ENCODE measurements around the gene MAPK8IP2.

MAPK8IP2 gene

GRCh38 chr22:50600538-50600937, at the start of gene MAPK8IP2:
MAPK8IP2 (plus strand) TSS chr22:50600793; CDS start chr22:50600819, 26 bp downstream.
- DNase-seq (ENCODE audit: low read depth in 2 of 2): no peak

- no peak for DNase-seq (ENCODE audit: low read depth in 2 of 2)
These were observed 49.3 kb upstream of the MAPK8IP2 start for GRCh38 chr22:50551160-50551752.

DNA sequence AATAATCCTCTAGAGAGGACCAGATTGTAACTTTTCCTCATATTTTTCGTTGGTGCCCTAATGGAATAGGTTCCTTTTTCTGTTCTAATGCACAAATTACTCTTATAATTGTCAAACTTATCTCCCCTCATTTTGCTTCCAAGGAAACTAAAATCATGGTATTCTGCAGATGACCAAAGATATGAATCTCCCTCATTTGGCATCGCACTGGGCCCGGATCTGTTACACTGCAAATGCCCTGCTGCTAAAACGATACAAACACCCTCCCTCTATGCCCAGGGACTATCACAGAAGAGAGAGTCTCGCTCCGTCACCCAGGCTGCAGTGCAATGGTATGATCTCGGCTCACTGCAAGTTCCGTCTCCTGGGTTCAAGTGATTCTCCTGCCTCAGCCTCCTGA, 47.3 kb upstream of the MAPK8IP2 start:
- no peak for DNase-seq (ENCODE audit: low read depth in 2 of 2)

DNA sequence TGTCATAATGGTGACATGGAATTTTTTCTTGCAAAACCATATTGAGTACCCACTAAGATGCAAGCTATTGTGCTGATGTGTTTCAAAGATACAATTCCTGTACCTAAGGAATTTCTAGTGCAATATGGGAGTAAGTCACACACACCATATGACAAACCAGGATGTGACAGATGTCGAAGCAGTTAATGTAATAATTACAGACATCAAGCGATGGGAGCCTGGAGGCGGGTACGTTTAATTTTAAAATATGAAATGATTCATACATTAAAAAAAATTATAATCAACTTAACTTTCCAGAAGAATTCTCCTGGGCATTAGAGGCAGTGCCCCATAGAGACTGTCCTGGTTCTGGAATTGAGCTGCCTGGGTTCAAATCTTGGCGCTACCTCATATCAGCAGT, 43.9 kb upstream of the MAPK8IP2 start:
- no peak for DNase-seq (ENCODE audit: low read depth in 2 of 2)

DNA sequence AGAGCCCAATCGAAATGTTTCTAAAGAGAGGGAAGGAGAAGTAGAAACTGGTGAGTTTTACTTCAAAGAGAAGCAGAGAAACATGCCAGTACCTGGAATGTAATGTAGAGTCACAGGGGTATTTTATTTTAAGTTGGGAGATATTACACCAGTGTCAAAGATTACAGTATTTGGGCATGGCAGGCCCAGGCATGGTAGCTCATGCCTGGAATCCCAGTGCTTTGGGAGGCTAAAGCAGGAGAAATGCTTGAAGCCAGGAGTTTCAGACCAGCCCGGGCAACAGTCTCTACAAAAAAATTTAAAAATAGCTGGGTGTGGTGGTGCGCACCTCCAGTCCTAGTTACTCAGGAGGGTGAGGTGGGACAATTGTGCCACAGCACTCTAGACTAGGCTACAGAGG, 40.6 kb upstream of the MAPK8IP2 start:
- DNase-seq (ENCODE audit: low read depth in 2 of 2): no peak

DNA sequence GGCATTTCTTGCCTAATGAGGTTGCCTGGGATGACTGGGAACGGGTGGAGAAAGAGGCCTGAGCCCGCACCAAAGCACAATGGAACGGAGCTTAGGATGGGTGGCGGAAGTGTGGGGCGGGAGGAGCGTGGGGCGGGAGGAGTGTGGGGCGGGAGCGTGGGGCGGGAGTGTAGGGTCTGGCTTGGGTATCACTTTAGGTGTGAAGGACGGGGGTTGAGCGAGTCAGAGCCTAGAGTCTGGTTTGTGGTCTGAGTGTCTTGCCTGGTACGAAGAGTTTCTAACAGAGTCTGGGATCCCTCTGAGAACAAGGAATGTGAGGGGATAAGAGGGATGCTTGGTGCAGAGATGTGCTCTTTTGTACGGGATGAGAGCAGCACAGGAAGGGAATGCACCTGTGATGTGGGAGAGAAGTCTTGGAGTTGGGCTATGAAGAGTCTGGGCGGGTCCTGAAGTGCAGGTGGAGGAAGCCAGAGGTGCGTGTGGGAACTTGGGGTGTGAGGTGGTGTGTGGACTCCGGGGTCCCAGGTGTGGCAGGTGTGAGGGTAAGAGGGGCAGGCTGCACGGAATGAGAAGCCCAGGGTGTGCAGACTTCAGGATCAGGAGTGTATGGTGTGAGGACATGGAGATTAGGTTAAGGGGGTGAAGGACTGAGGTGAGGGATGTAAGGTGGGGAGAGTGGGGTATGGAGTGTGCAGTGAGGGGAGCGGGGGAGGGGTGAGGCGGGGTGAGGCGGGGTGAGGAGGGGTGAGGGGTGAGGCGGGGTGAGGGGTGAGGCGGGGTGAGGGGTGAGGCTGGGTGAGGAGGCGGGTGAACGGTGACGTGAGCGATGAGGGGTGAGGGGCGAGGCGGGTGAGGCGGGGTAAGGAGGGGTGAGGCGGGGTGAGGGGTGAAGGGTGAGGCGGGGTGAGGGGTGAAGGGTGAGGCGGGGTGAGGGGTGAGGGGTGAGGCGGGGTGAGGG, 38.9 kb upstream of the MAPK8IP2 start:
- DNase-seq (ENCODE audit: low read depth in 2 of 2): no peak

GRCh38 chr22:50562523-50563412, 37.8 kb upstream of the MAPK8IP2 start, which contains the start of gene SYCE3:
SYCE3 (minus strand) TSS chr22:50562919; CDS start chr22:50556405, 6,514 bp downstream.
- DNase-seq (ENCODE audit: low read depth in 2 of 2): peak; percentile 68 to 74

DNA sequence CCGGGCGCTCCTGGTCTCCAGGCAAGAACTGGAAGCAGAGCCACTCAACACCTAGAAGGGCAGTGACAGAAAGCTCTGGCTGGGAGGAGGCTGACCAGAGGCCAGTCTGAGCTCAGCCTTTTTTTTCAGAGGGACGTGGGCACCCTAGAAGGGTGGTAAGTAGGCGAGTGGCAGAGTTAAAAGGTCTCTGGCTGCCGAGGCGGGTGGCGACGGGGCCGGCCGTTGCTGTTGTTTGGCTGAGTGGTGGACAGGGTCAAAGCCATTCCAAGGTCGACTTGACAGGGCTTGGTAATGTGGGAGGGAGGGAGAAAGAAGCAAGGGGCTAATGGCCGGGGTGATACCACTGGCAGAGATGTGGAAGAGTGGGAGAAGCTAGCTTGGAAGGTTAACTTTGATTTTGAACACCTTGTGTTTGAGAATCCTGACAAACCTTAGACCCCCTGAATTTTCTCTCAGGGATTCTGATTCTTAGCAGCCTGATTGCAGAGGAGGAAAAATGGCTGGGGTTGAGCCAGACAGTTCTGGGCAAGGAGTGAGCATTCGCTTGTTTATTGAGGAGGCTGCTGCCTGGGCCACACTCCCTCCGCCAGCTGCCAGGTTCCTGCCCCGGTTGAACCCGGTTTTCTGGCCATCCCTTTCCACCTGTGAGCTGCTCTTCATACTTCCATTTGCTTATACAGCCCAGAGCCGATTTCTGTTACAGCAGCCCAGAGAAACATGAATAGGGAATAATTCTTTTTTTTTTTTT, 37.0 kb upstream of the MAPK8IP2 start:
- no peak for DNase-seq (ENCODE audit: low read depth in 2 of 2)

DNA sequence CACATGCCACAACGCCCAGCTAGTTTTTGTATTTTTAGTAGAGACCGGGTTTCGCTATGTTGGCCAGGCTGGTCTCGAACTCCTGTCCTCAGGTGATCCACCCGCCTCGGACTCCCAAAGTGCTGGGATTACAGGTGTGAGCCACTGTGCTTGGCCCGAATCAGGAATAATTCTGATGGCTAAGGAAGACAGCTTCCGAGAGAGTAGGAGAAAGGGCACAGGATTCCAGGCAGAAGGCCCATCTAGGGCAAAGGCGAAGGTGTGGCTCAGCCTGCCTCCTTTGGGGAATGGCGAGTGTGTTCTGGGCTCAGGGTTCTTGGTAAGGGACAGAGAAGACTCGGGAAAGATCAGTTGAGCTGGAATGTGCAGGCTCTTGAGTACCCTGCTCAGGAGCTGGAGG, 36.3 kb upstream of the MAPK8IP2 start:
- no peak for DNase-seq (ENCODE audit: low read depth in 2 of 2)

GRCh38 chr22:50567721-50568252, 32.8 kb upstream of the MAPK8IP2 start:
- DNase-seq (ENCODE audit: low read depth in 2 of 2): no peak

DNA sequence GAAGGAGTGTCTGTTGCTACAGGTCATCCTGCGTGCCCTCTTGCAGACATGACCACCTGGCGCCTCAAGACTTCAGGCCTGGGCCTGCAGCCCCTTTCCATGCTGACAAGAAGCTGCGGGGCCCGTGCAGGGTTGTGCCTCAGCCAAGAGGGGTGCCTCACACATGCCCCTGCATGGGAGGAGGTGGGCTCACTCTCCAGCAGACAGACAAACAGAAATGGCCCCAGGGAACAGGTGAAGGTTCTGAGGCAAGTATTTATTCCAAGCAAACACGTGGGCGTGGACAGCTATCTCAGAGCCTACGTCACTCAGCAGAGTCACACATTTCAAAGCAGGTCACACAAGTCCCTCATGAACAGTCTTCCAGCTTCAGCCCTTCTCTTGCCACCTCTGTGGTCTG, 32.0 kb upstream of the MAPK8IP2 start:
- no peak for DNase-seq (ENCODE audit: low read depth in 2 of 2)

DNA sequence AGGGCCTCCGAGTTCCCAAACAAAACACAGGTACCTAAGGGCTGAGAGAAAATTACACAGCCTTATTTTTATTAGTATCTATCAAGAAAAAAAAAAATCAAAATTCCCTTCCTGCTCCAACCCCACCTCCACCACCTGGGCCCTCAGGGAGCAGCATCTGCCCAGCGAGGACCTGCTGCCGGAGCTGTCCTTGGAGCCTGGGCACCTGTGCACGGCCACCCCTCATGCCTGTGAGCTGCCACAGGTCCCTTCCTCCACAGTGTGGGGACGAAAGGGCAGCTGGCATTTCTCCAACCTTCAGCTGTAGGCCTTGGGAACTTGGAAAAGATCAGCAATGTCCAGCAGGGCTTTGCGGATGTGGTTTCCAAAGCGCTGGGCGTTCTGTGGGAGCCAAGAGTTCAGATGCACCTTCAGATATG, 31.5 kb upstream of the MAPK8IP2 start:
- DNase-seq (ENCODE audit: low read depth in 2 of 2): no peak

GRCh38 chr22:50569896-50570535, 30.6 kb upstream of the MAPK8IP2 start:
- no peak for DNase-seq (ENCODE audit: low read depth in 2 of 2)

DNA sequence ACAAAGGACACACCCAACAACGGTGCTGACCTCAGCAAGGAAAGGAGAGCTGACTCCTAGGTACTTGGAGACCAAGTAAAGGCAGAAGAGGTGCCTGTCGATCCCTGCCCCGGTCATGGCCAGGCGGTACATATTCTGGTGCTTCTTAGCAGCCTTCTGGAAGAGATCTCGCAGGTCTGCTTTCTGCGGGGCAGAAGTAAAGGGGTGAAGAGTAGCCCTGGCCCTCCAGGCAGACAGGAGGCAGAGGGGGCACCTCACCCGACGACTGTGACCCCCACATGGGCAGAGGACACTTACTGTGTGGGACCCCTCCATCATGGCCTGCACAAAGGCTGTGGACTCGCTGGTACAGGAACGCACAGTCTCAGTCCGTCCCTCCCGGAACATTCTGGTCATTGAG, 29.7 kb upstream of the MAPK8IP2 start:
- no peak for DNase-seq (ENCODE audit: low read depth in 2 of 2)

- no peak for DNase-seq (ENCODE audit: low read depth in 2 of 2)
These were observed 29.1 kb upstream of the MAPK8IP2 start for GRCh38 chr22:50571264-50572175.

- no peak for DNase-seq (ENCODE audit: low read depth in 2 of 2)
These were observed 27.6 kb upstream of the MAPK8IP2 start for GRCh38 chr22:50572965-50573364.

GRCh38 chr22:50573491-50574382, 26.9 kb upstream of the MAPK8IP2 start:
- no peak for DNase-seq (ENCODE audit: low read depth in 2 of 2)

DNA sequence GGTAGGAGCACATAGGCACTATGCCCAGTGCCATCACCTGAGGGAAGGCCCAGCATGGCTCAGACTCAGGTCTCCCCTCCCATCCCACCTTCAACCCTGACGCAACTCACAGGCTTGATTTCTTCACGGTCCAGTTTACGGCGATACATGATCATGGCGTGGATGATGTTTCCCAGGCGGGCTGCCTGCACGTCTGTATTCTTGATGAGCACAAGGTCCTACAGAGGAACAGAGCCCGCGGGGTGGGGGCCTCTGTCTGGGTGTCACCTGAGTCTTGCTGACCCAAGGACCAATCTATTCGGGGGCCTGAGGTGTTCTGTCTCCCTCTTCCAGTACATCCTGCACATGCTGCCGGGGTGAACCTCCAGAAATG, 26.2 kb upstream of the MAPK8IP2 start:
- DNase-seq (ENCODE audit: low read depth in 2 of 2): no peak

Data from fibroblast of skin of left biceps (primary cell).